ENCODE data around the gene L1CAM. TPM values are rescaled to one million over a fixed set of nuclear protein-coding genes. Genes with fewer than 3 reads are reported as not detected.

L1CAM gene
- total RNA-seq, 6 experiments from 2014 or later, result 13.1 to 89.2 (median 14.4) TPM

GRCh38 chrX:153905481-153906095 is 19.6 kb upstream of the L1CAM start:
- peaks cover 16% of the 10 kb centered on the region for H3K4me1 Mint-ChIP-seq (ENCODE audit: low read depth)
- H3K36me3 Mint-ChIP-seq (ENCODE audit: low read depth), result no peaks in the 10 kb centered on the region
- no peak overlapping the region for H3K4me3 Mint-ChIP-seq
- TF ChIP-seq CTCF (IDR thresholded peaks at IDR 0.05), result no peak
- H3K27me3 Mint-ChIP-seq (ENCODE audit: insufficient read depth), result peaks cover 1% of the 10 kb centered on the region
- H3K27ac Mint-ChIP-seq, result no peak overlapping the region
- no peak for DNase-seq
- no peaks in the 10 kb centered on the region for H3K9me3 Mint-ChIP-seq

- no peaks in the 10 kb centered on the region for H3K9me3 Mint-ChIP-seq
- no peak for TF ChIP-seq CTCF (IDR thresholded peaks at IDR 0.05)
- DNase-seq, result no peak
- no peak within 1 kb of the TSS for H3K4me3 Mint-ChIP-seq
- H3K36me3 Mint-ChIP-seq (ENCODE audit: low read depth), result no peaks in the 10 kb centered on the region
- H3K27me3 Mint-ChIP-seq (ENCODE audit: insufficient read depth), result peaks cover 1% of the 10 kb centered on the region
- no peak within 1 kb of the TSS for H3K27ac Mint-ChIP-seq
- H3K4me1 Mint-ChIP-seq (ENCODE audit: low read depth), result peaks cover 17% of the 10 kb centered on the region
Measured at GRCh38 chrX:153903991-153904957, 18.3 kb upstream of the L1CAM start, which contains the start of gene AVPR2. Gene AVPR2, plus strand, starts transcription at chrX:153904673. Its CDS starts 473 bp downstream, at chrX:153905146.

DNA sequence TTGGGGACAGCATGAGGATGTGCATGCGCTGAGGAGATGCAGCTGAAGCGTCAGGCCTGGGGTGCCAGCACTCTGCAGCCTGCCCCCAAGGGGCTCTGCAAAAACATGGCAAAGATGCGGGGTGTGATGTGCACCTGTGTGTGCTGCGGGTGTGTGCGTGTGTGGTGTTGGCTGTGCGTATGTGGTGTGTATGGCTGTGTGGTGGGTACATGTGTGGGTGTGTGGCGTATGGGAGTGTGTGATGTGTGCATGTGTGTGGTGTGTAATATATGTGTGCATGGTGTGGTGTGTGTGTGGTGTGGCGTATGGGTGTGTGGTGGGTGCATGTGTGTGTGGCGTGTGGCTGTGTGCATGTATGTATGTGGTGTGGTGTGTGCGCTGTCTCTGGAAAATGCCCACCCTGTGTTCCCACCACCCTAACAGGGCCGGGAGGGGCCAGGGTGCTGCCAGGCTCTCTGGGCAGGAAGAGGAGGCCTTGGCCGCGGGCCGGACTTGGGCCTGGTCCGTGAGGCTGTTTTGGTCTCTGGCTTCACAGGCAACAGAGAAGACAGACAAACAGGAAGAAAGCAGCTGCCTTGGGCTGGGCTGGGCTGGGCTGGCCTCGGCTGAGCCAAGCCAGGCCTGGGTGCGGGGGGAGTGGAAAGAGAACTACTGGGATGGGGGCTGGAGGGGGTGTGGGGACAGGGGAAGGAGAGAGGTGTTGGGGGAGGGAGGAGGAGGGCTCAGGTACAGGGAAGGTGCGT is 17.4 kb upstream of the L1CAM start:
- Mint-ChIP-seq H3K4me1 (ENCODE audit: low read depth) (peaks cover 17% of the 10 kb centered on the region), H3K27ac (no peak overlapping the region)
- no peak for TF ChIP-seq CTCF (IDR thresholded peaks at IDR 0.05)

DNA sequence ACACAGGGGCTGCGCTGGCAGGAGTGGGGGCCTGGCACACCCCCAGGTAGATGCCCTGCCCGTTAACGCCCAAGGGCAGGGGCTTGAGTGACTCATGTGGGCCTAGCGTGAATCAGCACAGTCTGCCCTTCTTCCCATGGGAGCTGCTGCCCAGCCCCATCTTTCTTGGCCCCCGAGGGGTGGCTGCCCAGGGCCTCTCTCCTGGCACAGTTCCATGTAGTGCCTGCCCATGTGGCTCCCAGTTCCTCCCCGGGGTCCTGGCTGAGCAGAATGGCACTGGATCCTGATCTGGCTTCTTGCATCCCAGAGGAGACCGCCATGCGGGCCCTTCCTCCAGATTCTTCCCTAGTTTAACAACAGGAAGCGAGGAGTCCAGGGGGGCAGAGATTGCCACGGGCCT is 16.4 kb upstream of the L1CAM start:
- Mint-ChIP-seq H3K4me1 (ENCODE audit: low read depth) (peaks cover 17% of the 10 kb centered on the region), H3K9me3 (no peaks in the 10 kb centered on the region), H3K27me3 (ENCODE audit: insufficient read depth) (peaks cover 6% of the 10 kb centered on the region), H3K27ac (no peak overlapping the region), H3K4me3 (no peak overlapping the region), H3K36me3 (ENCODE audit: low read depth) (no peaks in the 10 kb centered on the region)
- no peak for TF ChIP-seq CTCF (IDR thresholded peaks at IDR 0.05)
- no peak for DNase-seq

More for the DNA sequence above, 17.4 kb upstream of the L1CAM start:
- no peak for DNase-seq
- Mint-ChIP-seq H3K36me3 (ENCODE audit: low read depth) (no peaks in the 10 kb centered on the region), H3K4me3 (no peak overlapping the region), H3K27me3 (ENCODE audit: insufficient read depth) (peaks cover 6% of the 10 kb centered on the region), H3K9me3 (no peaks in the 10 kb centered on the region)

- H3K27me3 Mint-ChIP-seq (ENCODE audit: insufficient read depth), result peaks cover 6% of the 10 kb centered on the region
- TF ChIP-seq CTCF (IDR thresholded peaks at IDR 0.05), result no peak
- peak overlapping the region; percentile 57; the same call in 1 of the 2 replicates for H3K4me3 Mint-ChIP-seq
- peak overlapping the region; percentile 51 for H3K27ac Mint-ChIP-seq
- DNase-seq, result no peak
- no peaks in the 10 kb centered on the region for H3K36me3 Mint-ChIP-seq (ENCODE audit: low read depth)
- H3K4me1 Mint-ChIP-seq (ENCODE audit: low read depth), result peaks cover 17% of the 10 kb centered on the region
- no peaks in the 10 kb centered on the region for H3K9me3 Mint-ChIP-seq
Measured at GRCh38 chrX:153901753-153902140, 15.8 kb upstream of the L1CAM start.

All from HFFc6 (cell line).